Esophagus squamous epithelium (tissue), 4 donors: ENCODE measurements around the gene CCM2.

Experiments
- POLR2A ChIP-seq, 4 donors: fragments of 450-650 bp; IDR thresholded peaks; one replicate each; pipeline ENCODE4 v1.6.1; 2017; ENCODE audit warnings: antibody characterized with exemption in 4 of 4, mild to moderate bottlenecking in 4 of 4, moderate library complexity in 3 of 4
- TF ChIP-seq, protein P1 (sequence below), 6 experiments: fragments of 450-650 bp in 4 of 6; fragments of 200-600 bp in 2 of 6; sonication (generic) in 2 of 6; IDR thresholded peaks; one replicate each; pipeline ENCODE4 v1.5.1; 2016 to 2019; ENCODE audit warnings: antibody characterized with exemption in 6 of 6, mild to moderate bottlenecking in 4 of 6, moderate library complexity in 4 of 6

- TF ChIP-seq, protein P1, sequence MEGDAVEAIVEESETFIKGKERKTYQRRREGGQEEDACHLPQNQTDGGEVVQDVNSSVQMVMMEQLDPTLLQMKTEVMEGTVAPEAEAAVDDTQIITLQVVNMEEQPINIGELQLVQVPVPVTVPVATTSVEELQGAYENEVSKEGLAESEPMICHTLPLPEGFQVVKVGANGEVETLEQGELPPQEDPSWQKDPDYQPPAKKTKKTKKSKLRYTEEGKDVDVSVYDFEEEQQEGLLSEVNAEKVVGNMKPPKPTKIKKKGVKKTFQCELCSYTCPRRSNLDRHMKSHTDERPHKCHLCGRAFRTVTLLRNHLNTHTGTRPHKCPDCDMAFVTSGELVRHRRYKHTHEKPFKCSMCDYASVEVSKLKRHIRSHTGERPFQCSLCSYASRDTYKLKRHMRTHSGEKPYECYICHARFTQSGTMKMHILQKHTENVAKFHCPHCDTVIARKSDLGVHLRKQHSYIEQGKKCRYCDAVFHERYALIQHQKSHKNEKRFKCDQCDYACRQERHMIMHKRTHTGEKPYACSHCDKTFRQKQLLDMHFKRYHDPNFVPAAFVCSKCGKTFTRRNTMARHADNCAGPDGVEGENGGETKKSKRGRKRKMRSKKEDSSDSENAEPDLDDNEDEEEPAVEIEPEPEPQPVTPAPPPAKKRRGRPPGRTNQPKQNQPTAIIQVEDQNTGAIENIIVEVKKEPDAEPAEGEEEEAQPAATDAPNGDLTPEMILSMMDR (IDR thresholded peaks at IDR 0.05) = no peak
- TF ChIP-seq POLR2A (IDR thresholded peaks at IDR 0.05) = no peak
Measured at GRCh38 chr7:44985033-44985695, 14.8 kb upstream of the CCM2 start.
